HL-60 (cell line): Measurements from ENCODE around the gene GVQW3.

Experiments
- CTCF ChIP-seq: IDR thresholded peaks from one replicate; pipeline ENCODE4 v1.5.1; 2011; ENCODE audit warnings: low read length, control low read depth, inconsistent platforms; ENCODE audit not compliant: insufficient read depth
- GABPA ChIP-seq: IDR thresholded peaks from 2 replicates; pipeline ENCODE4 v1.6.1; 2012; ENCODE audit warnings: low read depth
- POLR2AphosphoS5 ChIP-seq: IDR thresholded peaks from 2 replicates; pipeline ENCODE4 v1.6.1; 2012; ENCODE audit warnings: low read depth

GRCh38 chr11:76444384-76445120, 63.4 kb downstream of the GVQW3 start, which contains the start of gene EMSY:
- TF ChIP-seq CTCF (no peak), GABPA (no peak), POLR2AphosphoS5 (peak; percentile 99)
